ENCODE results near the gene NAALADL1.

NAALADL1 gene

DNA sequence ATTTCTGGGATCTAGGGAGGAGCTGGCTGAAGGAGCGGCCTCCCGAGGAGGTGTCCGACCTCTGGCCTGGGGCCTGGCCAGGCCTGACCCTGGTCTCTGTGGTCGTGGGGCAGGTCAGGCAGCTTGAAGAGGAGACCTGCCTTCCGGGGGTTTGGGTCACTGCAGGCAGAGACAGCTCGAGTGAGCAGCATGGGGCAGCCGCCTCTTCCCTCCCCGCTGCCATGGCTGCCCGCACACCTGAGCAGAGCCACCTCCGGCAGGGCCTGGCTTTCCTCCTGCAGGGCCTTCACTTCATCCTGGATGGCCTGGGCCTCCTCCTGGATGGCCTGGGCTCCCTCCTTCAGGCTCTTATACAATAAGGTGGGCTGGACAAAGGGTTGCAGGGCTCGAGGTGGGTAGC, 8.0 kb upstream of the NAALADL1 start:
- TF ChIP-seq CTCF (IDR thresholded peaks at IDR 0.05; ENCODE audit: insufficient read depth, low read length, poor library complexity, severe bottlenecking) = no peak
- TF ChIP-seq EZH2phosphoT487 (conservative IDR thresholded peaks at IDR 0.05; ENCODE audit: low read length) = no peak
- no peaks in the 10 kb centered on the region for H3F3A ChIP-seq (ENCODE audit: insufficient read depth)
- H3K79me2 ChIP-seq (ENCODE audit: insufficient read depth, low read length) = no peaks in the 10 kb centered on the region
- H2AFZ ChIP-seq (ENCODE audit: low read depth, low read length, severe bottlenecking) = no peak overlapping the region
- no peak overlapping the region for H3K9ac ChIP-seq (ENCODE audit: low read length)
- no peaks in the 10 kb centered on the region for H3K27me3 ChIP-seq (ENCODE audit: low read length)
- no peak overlapping the region for H3K4me2 ChIP-seq (ENCODE audit: low read depth, low read length, poor library complexity, severe bottlenecking)
- H3K9me3 ChIP-seq (ENCODE audit: insufficient read depth, low read length) = no peaks in the 10 kb centered on the region
- no peak overlapping the region for H3K4me3 ChIP-seq (ENCODE audit: insufficient read depth, low read length, poor library complexity, severe bottlenecking)
- H3K9me2 ChIP-seq (replicated peaks; ENCODE audit: insufficient read depth, low read length) = no peaks in the 10 kb centered on the region
- no peaks in the 10 kb centered on the region for H3K36me3 ChIP-seq (ENCODE audit: low read length)
- no peak overlapping the region for H3K27ac ChIP-seq (ENCODE audit: low read depth, low read length)
- no peaks in the 10 kb centered on the region for H4K20me1 ChIP-seq (ENCODE audit: low read depth, low read length)

DNA sequence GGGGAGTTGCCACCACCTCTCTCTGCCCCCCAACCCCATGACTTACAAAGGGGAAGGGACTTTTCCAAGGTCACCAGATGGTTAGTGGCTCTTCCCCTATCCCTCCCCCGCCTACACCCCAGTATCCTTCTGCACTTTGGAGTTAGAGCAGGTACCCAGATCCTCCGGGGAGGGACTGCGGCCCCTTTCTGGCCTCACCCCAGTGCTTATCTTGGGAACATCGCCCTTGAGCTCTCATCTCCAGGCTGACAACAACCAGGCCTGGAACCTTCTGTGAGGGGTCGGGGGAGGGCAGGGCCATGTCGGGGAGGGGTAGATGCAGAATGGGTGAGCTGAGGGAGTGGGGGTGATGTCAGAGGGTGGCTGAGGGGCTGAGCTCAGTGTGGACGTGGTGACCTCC, 7.5 kb upstream of the NAALADL1 start:
- Histone ChIP-seq H3K27me3 (ENCODE audit: low read length) (no peaks in the 10 kb centered on the region), H3K36me3 (ENCODE audit: low read length) (no peaks in the 10 kb centered on the region), H3K4me2 (ENCODE audit: low read depth, low read length, poor library complexity, severe bottlenecking) (no peak overlapping the region), H3K9ac (ENCODE audit: low read length) (no peak overlapping the region), H3K79me2 (ENCODE audit: insufficient read depth, low read length) (no peaks in the 10 kb centered on the region), H3F3A (ENCODE audit: insufficient read depth) (no peaks in the 10 kb centered on the region), H3K9me2 (replicated peaks; ENCODE audit: insufficient read depth, low read length) (no peaks in the 10 kb centered on the region), H2AFZ (ENCODE audit: low read depth, low read length, severe bottlenecking) (no peak overlapping the region), H4K20me1 (ENCODE audit: low read depth, low read length) (no peaks in the 10 kb centered on the region), H3K4me3 (ENCODE audit: insufficient read depth, low read length, poor library complexity, severe bottlenecking) (no peak overlapping the region), H3K9me3 (ENCODE audit: insufficient read depth, low read length) (no peaks in the 10 kb centered on the region), H3K27ac (ENCODE audit: low read depth, low read length) (no peak overlapping the region)
- TF ChIP-seq CTCF (IDR thresholded peaks at IDR 0.05; ENCODE audit: insufficient read depth, low read length, poor library complexity, severe bottlenecking) (no peak), EZH2phosphoT487 (conservative IDR thresholded peaks at IDR 0.05; ENCODE audit: low read length) (no peak)

- Histone ChIP-seq H3K79me2 (ENCODE audit: insufficient read depth, low read length) (no peaks in the 10 kb centered on the region), H3F3A (ENCODE audit: insufficient read depth) (no peaks in the 10 kb centered on the region), H3K9ac (ENCODE audit: low read length) (no peak overlapping the region), H3K4me3 (ENCODE audit: insufficient read depth, low read length, poor library complexity, severe bottlenecking) (no peak overlapping the region), H2AFZ (ENCODE audit: low read depth, low read length, severe bottlenecking) (no peak overlapping the region), H4K20me1 (ENCODE audit: low read depth, low read length) (no peaks in the 10 kb centered on the region), H3K27ac (ENCODE audit: low read depth, low read length) (no peak overlapping the region), H3K27me3 (ENCODE audit: low read length) (no peaks in the 10 kb centered on the region), H3K4me2 (ENCODE audit: low read depth, low read length, poor library complexity, severe bottlenecking) (no peak overlapping the region), H3K36me3 (ENCODE audit: low read length) (no peaks in the 10 kb centered on the region), H3K9me2 (replicated peaks; ENCODE audit: insufficient read depth, low read length) (no peaks in the 10 kb centered on the region), H3K9me3 (ENCODE audit: insufficient read depth, low read length) (no peaks in the 10 kb centered on the region)
- TF ChIP-seq EZH2phosphoT487 (conservative IDR thresholded peaks at IDR 0.05; ENCODE audit: low read length) (no peak), CTCF (IDR thresholded peaks at IDR 0.05; ENCODE audit: insufficient read depth, low read length, poor library complexity, severe bottlenecking) (no peak)
Measured at GRCh38 chr11:65064847-65065240, 6.5 kb upstream of the NAALADL1 start.

DNA sequence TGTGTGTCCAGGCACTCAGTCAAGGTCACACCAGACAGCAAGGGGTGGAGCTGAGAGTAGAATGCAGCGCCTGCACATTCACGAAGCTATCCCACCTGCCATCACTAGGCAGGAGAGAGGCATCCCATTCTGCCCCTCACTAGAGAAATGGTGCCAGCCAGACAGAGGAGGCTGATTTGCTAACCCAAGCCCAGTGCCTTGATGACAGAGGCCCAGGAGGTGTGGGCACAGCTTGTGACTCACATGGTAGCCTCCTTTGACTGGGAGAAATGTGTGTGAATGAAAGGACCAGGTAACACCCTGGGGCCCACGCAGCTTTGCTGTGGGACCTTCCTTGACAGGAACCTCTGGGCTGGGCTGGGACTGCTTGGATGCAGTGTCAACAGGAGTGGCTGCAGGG, 5.2 kb upstream of the NAALADL1 start:
- Histone ChIP-seq H2AFZ (ENCODE audit: low read depth, low read length, severe bottlenecking) (no peak overlapping the region), H3F3A (ENCODE audit: insufficient read depth) (no peaks in the 10 kb centered on the region), H3K4me2 (ENCODE audit: low read depth, low read length, poor library complexity, severe bottlenecking) (no peak overlapping the region), H3K9ac (ENCODE audit: low read length) (no peak overlapping the region), H3K9me3 (ENCODE audit: insufficient read depth, low read length) (no peaks in the 10 kb centered on the region), H3K36me3 (ENCODE audit: low read length) (no peaks in the 10 kb centered on the region), H3K4me3 (ENCODE audit: insufficient read depth, low read length, poor library complexity, severe bottlenecking) (no peak overlapping the region), H3K9me2 (replicated peaks; ENCODE audit: insufficient read depth, low read length) (no peaks in the 10 kb centered on the region), H4K20me1 (ENCODE audit: low read depth, low read length) (no peaks in the 10 kb centered on the region), H3K27ac (ENCODE audit: low read depth, low read length) (no peak overlapping the region), H3K27me3 (ENCODE audit: low read length) (no peaks in the 10 kb centered on the region), H3K79me2 (ENCODE audit: insufficient read depth, low read length) (no peaks in the 10 kb centered on the region)
- TF ChIP-seq CTCF (IDR thresholded peaks at IDR 0.05; ENCODE audit: insufficient read depth, low read length, poor library complexity, severe bottlenecking) (no peak), EZH2phosphoT487 (conservative IDR thresholded peaks at IDR 0.05; ENCODE audit: low read length) (no peak)

Data from SU-DHL-6 (cell line).